ENCODE data around the gene ADAM8. TPM values are rescaled to one million over a fixed set of nuclear protein-coding genes. Genes with fewer than 3 reads are reported as not detected.

Gene ADAM8
- total and polyA plus RNA-seq, 2 of the 8 experiments (the other 6 are each of a cell fraction or from before 2014, with no cell fraction given), result 4.6 TPM

DNA sequence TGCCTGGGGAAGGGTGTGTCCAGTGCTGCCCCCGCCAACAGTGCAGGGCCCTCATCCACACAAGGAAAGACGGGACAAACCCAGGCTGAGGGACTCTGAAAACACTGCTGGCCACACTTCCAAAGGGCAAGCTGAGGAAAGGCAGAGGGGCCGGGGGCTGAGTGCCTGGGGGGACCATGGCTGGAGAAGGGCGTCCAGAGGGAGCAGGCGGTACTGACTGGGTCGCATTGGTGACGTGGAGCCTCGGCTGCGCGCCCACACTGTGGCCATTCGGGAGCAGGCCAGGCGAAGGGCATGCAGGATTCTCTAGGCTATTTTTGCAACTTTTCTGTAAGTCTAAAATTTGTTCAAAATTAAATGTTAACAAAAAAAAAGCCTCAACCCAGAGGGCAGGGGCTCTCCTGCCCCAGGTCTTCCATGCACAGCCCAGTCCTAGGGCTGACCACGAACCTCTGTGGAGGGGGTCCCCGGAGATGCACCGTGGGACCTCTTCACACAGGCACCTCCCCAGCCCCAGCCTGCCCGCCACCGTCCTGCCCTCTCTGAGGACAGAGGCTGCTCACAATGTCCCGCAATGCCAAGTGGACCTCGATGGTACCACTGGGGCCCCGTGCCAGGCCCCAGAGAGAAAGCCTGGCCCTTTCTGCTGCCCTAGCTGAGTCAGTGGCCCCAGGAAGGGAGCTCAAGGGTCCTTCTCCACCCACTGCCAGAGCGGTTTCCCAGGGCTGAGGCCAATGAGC lies 10.4 kb downstream of the ADAM8 start:
- Histone ChIP-seq H3K4ac (replicated peaks; ENCODE audit: insufficient read length, low read depth, low read length) (no peak overlapping the region), H3K27ac (ENCODE audit: low read depth, low read length) (no peak overlapping the region), H3K4me2 (ENCODE audit: insufficient read depth in 1 of 2, low read depth in 2 of 2, low read length in 2 of 2) (no peak overlapping the region), H2AFZ (ENCODE audit: low read length) (no peak overlapping the region), H4K91ac (replicated peaks; ENCODE audit: insufficient read length, low read length) (no peak overlapping the region), H4K5ac (ENCODE audit: insufficient read length, low read depth, low read length) (no peak overlapping the region), H3K4me3 (ENCODE audit: extremely low read depth in 1 of 4, insufficient read depth in 2 of 4, low read depth in 3 of 4, low read length in 4 of 4) (no peak overlapping the region), H2BK12ac (ENCODE audit: low read depth, low read length) (no peak overlapping the region), H3K23ac (ENCODE audit: insufficient read length) (no peak overlapping the region), H3K79me1 (ENCODE audit: low read depth, low read length) (no peaks in the 10 kb centered on the region), H3K9ac (replicated peaks in 1 of 4; ENCODE audit: extremely low read depth in 1 of 4, low read depth in 3 of 4, low read length in 3 of 4) (no peak overlapping the region), H3K9me3 (ENCODE audit: insufficient read depth in 2 of 2, low read depth in 1 of 2, low read length in 1 of 2) (no peaks in the 10 kb centered on the region), H3K18ac (ENCODE audit: extremely low read depth, low read length) (no peak overlapping the region), H3K4me1 (replicated peaks in 1 of 4; ENCODE audit: control insufficient read depth in 3 of 4, insufficient read depth in 4 of 4, low read length in 3 of 4) (peaks cover 0 to 8% (median 2%) of the 10 kb centered on the region in 4 experiments; a peak in 5 of 7 replicates), H3K27me3 (replicated peaks in 1 of 4; ENCODE audit: control insufficient read depth in 3 of 4, extremely low read depth in 1 of 4, insufficient read depth in 3 of 4, low read length in 3 of 4) (peaks cover 0 to 15% (median 8%) of the 10 kb centered on the region in 4 experiments; a peak in 6 of 7 replicates), H3K36me3 (ENCODE audit: control insufficient read depth in 2 of 4, insufficient read depth in 4 of 4, low read length in 3 of 4) (no peaks in the 10 kb centered on the region), H4K20me1 (replicated peaks in 1 of 2; ENCODE audit: control insufficient read depth in 1 of 2, insufficient read depth in 2 of 2, low read length in 2 of 2) (peaks cover 0 to 1% of the 10 kb centered on the region in 2 experiments), H3K56ac (replicated peaks; ENCODE audit: insufficient read length, low read depth, low read length) (no peak overlapping the region), H2BK20ac (ENCODE audit: low read length) (no peak overlapping the region), H2BK15ac (ENCODE audit: low read length) (no peak overlapping the region), H4K8ac (ENCODE audit: extremely low read depth, insufficient read depth, low read length) (no peak overlapping the region), H2BK5ac (ENCODE audit: low read depth, low read length) (no peak overlapping the region), H3K14ac (ENCODE audit: insufficient read length) (no peak overlapping the region), H2BK120ac (replicated peaks; ENCODE audit: low read depth, low read length) (no peak overlapping the region), H2AK5ac (ENCODE audit: low read depth, low read length) (no peak overlapping the region), H3K79me2 (ENCODE audit: control insufficient read depth in 1 of 2, insufficient read depth in 2 of 2, low read length in 2 of 2) (no peaks in the 10 kb centered on the region), H3K23me2 (ENCODE audit: low read depth, low read length) (peaks cover 4% of the 10 kb centered on the region; the same call in 1 of the 2 replicates)
- FAIRE-seq, result no peak
- DNase-seq (ENCODE audit: low read depth in 1 of 2, low spot score in 2 of 2), result no peak
- ChIA-PET POLR2A (ENCODE audit: partially characterized antibody) (interaction anchor here (1.1 to 2.6 kb wide), 3 partner anchors 9 to 304 kb away, joined by 3 to 11 read pairs (median 3); no protein-coding TSS in a partner anchor), CTCF (ENCODE audit: partially characterized antibody) (interaction anchor here (0.8 to 2.5 kb wide), 7 partner anchors 8 to 58 kb away, joined by 3 to 15 read pairs (median 4); no protein-coding TSS in a partner anchor)
- 91% methylated on average over 21 of the region's 21 CpGs; no CpG with 5 or more reads in 1 of the 2 experiments for WGBS, 2 experiments (ENCODE audit: extremely low coverage in 1 of 2, insufficient coverage in 1 of 2, insufficient read length in 1 of 2, insufficient replicate concordance in 2 of 2, low coverage in 1 of 2, low lambda C conversion rate in 2 of 2, missing lambda C conversion rate in 1 of 2)
- TF ChIP-seq RAD21 (IDR thresholded peaks at IDR 0.05 in 1 of 2, conservative IDR thresholded peaks at IDR 0.05 in 1 of 2; ENCODE audit: low read depth in 2 of 2, low read length in 2 of 2) (no peak), HDAC2 (IDR thresholded peaks at IDR 0.05; ENCODE audit: borderline replicate concordance in 1 of 2, low read depth in 2 of 2, low read length in 2 of 2) (no peak), TBP (IDR thresholded peaks at IDR 0.05; ENCODE audit: low read depth, low read length) (no peak), TAF1 (IDR thresholded peaks at IDR 0.05; ENCODE audit: low read depth, low read length) (no peak), SP1 (IDR thresholded peaks at IDR 0.05; ENCODE audit: low read depth, low read length) (no peak), RXRA (IDR thresholded peaks at IDR 0.05; ENCODE audit: insufficient read depth, low read depth, low read length) (no peak), SIN3A (conservative IDR thresholded peaks at IDR 0.05 in 1 of 2, IDR thresholded peaks at IDR 0.05 in 1 of 2; ENCODE audit: low read depth in 1 of 2, low read length in 2 of 2) (no peak), RNF2 (IDR thresholded peaks at IDR 0.05; ENCODE audit: borderline replicate concordance, low read depth, low read length, missing control alignments, poor library complexity, severe bottlenecking) (no peak), JUN (IDR thresholded peaks at IDR 0.05; ENCODE audit: low read depth, low read length) (no peak), EGR1 (IDR thresholded peaks at IDR 0.05; ENCODE audit: borderline replicate concordance, low read depth, low read length) (no peak), JUND (IDR thresholded peaks at IDR 0.05; ENCODE audit: low read length) (no peak)
